IMR-90 (cell line): ENCODE measurements around the gene WARS2. TPM values are rescaled to one million over a fixed set of nuclear protein-coding genes. Genes with fewer than 3 reads are reported as not detected.

Experiments used
- ATAC-seq: fragments of 200-7000 bp; cut with Tn5 transposase; 2 replicates; pipeline ENCODE4 v1.9.1; 2020; ENCODE audit warnings: low read depth, mild to moderate bottlenecking, moderate library complexity
- BruUV-seq: library from RNA; stranded (reverse); fragments of 400-500 nt; replicated peaks from 2 replicates; lab custom pipeline; 2021; lab: Mats Ljungman, UMichigan
- CTCF ChIA-PET: fragments of 300-600 bp; formaldehyde crosslinking; extraction: SDS; loops from one replicate; lab custom pipeline; 2021; ENCODE audit warnings: antibody characterized with exemption; lab: Yijun Ruan, JAX
- POLR2A ChIA-PET: fragments of 300-600 bp; sonication (Branson Sonifier 250); formaldehyde crosslinking; loops from one replicate; lab custom pipeline; 2022; ENCODE audit warnings: antibody characterized with exemption; ENCODE audit not compliant: unreplicated experiment; lab: Charles Lee
- DNase-seq: peaks from one replicate; pipeline ENCODE4 v3.0.0; 2013
- H2AFZ ChIP-seq: replicated peaks from 2 replicates; pipeline ENCODE3; 2013; ENCODE audit warnings: low read length, mild to moderate bottlenecking; ENCODE audit not compliant: poor library complexity
- H2AK5ac ChIP-seq: 2 replicates; pipeline ENCODE4 v1.6.1; 2013; ENCODE audit warnings: low read depth, low read length, inconsistent platforms
- H2AK9ac ChIP-seq: replicated peaks from 2 replicates; pipeline ENCODE3; 2013; ENCODE audit warnings: mild to moderate bottlenecking, low read depth, low read length, moderate library complexity; ENCODE audit not compliant: poor library complexity
- H2BK120ac ChIP-seq: 2 replicates; pipeline ENCODE4 v1.6.1; 2013; ENCODE audit warnings: low read depth, low read length, inconsistent platforms
- H2BK15ac ChIP-seq: 3 replicates; pipeline ENCODE4 v1.6.1; 2013; ENCODE audit warnings: low read depth, low read length, inconsistent platforms
- H2BK20ac ChIP-seq: 2 replicates; pipeline ENCODE4 v1.6.1; 2013; ENCODE audit warnings: low read depth, mild to moderate bottlenecking, inconsistent platforms, low read length, moderate library complexity
- H2BK5ac ChIP-seq: 2 replicates; pipeline ENCODE4 v1.6.1; 2013; ENCODE audit warnings: mild to moderate bottlenecking, low read depth, low read length, inconsistent platforms; ENCODE audit not compliant: poor library complexity, severe bottlenecking
- H3K14ac ChIP-seq: replicated peaks from 2 replicates; pipeline ENCODE4 v1.6.1; 2013; ENCODE audit warnings: low read depth, low read length, inconsistent platforms
- H3K18ac ChIP-seq: 2 replicates; pipeline ENCODE4 v1.6.1; 2013; ENCODE audit warnings: low read depth, low read length, control low read depth
- H3K23ac ChIP-seq: 2 replicates; pipeline ENCODE4 v1.6.1; 2013; ENCODE audit warnings: low read depth, low read length, inconsistent platforms
- H3K27ac ChIP-seq: 2 replicates; pipeline ENCODE4 v1.5.1; 2013; ENCODE audit warnings: mild to moderate bottlenecking, control low read depth, low read length; ENCODE audit not compliant: insufficient read depth
- H3K27me3 ChIP-seq: 2 replicates; pipeline ENCODE4 v1.6.1; 2013; ENCODE audit warnings: low read length; ENCODE audit not compliant: control insufficient read depth, insufficient read depth
- H3K36me3 ChIP-seq: 2 replicates; pipeline ENCODE4 v1.6.1; 2013; ENCODE audit warnings: low read length, mixed read lengths; ENCODE audit not compliant: control insufficient read depth, insufficient read depth
- H3K4ac ChIP-seq: 2 replicates; pipeline ENCODE4 v1.6.1; 2013; ENCODE audit warnings: low read depth, low read length, inconsistent platforms
- H3K4me1 ChIP-seq: 2 replicates; pipeline ENCODE4 v1.6.1; 2013; ENCODE audit warnings: low read length, mixed read lengths; ENCODE audit not compliant: control insufficient read depth, insufficient read depth
- H3K4me2 ChIP-seq: 2 replicates; pipeline ENCODE4 v1.6.1; 2013; ENCODE audit warnings: low read depth, mild to moderate bottlenecking, control low read depth, low read length, moderate library complexity
- H3K4me3 ChIP-seq: 2 replicates; pipeline ENCODE4 v1.5.1; 2013; ENCODE audit warnings: low read depth, mild to moderate bottlenecking, control low read depth, low read length, moderate library complexity; ENCODE audit not compliant: insufficient read depth
- H3K56ac ChIP-seq: 2 replicates; pipeline ENCODE4 v1.6.1; 2013; ENCODE audit warnings: low read length, inconsistent platforms; ENCODE audit not compliant: insufficient read depth; ENCODE audit errors: extremely low read depth
- H3K79me1 ChIP-seq, 2 experiments: 2 replicates each; pipeline ENCODE4 v1.6.1; 2013; ENCODE audit warnings: low read length in 2 of 2, inconsistent platforms in 1 of 2, low read depth in 1 of 2
- H3K9ac ChIP-seq: 2 replicates; pipeline ENCODE4 v1.6.1; 2013; ENCODE audit warnings: low read depth, low read length, control low read depth
- H3K9me1 ChIP-seq: 2 replicates; pipeline ENCODE4 v1.6.1; 2013; ENCODE audit warnings: low read length, inconsistent platforms; ENCODE audit not compliant: insufficient read depth
- H3K9me3 ChIP-seq: 2 replicates; pipeline ENCODE4 v1.6.1; 2013; ENCODE audit warnings: low read length; ENCODE audit not compliant: control insufficient read depth, insufficient read depth
- H4K20me1 ChIP-seq: 2 replicates; pipeline ENCODE4 v1.6.1; 2013; ENCODE audit warnings: low read length, inconsistent platforms; ENCODE audit not compliant: insufficient read depth
- H4K5ac ChIP-seq: 2 replicates; pipeline ENCODE4 v1.6.1; 2013; ENCODE audit warnings: mild to moderate bottlenecking, low read depth, low read length, control low read depth
- H4K8ac ChIP-seq, 2 experiments: 2 replicates each; pipeline ENCODE4 v1.6.1; 2013; ENCODE audit warnings: low read depth in 2 of 2, low read length in 2 of 2, control low read depth in 1 of 2, inconsistent platforms in 1 of 2
- H4K91ac ChIP-seq: 2 replicates; pipeline ENCODE4 v1.6.1; 2013; ENCODE audit warnings: low read depth, low read length, inconsistent platforms; ENCODE audit not compliant: insufficient read depth
- POLR2A ChIP-seq: IDR thresholded peaks from 2 replicates; pipeline ENCODE4 v1.6.1; 2012; ENCODE audit warnings: mild to moderate bottlenecking, low read depth, low read length
- RAD21 ChIP-seq: IDR thresholded peaks from 2 replicates; pipeline ENCODE4 v1.6.1; 2012; ENCODE audit warnings: low read length, improper control_type of control experiment
- RCOR1 ChIP-seq: IDR thresholded peaks from 2 replicates; pipeline ENCODE4 v1.6.1; 2012; ENCODE audit warnings: mild to moderate bottlenecking, low read length, improper control_type of control experiment; ENCODE audit not compliant: insufficient replicate concordance
- WGBS, 2 experiments: methylation state at CpG; one replicate each; pipeline versions ENCODE4 v1.1.5 to v1.1.7; 2013; ENCODE audit warnings: missing lambda C conversion rate in 2 of 2; ENCODE audit not compliant: insufficient read length in 1 of 2; ENCODE audit errors: extremely low coverage in 2 of 2; 5-methylcytosine and 5-hydroxymethylcytosine counted together
- dilution Hi-C: fragments of 300-500 bp; cut with HindIII; formaldehyde crosslinking; loops from one replicate; pipeline ENCODE4 v1.14.3; 2018; ENCODE audit warnings: low sequenced_read_pairs; ENCODE audit not compliant: unreplicated experiment
- in situ Hi-C: fragments of 300-500 bp; cut with MboI; formaldehyde crosslinking; loops from 3 replicates; pipeline ENCODE4 v1.14.3; 2019; ENCODE audit warnings: low sequenced_read_pairs, inconsistent platforms, mixed read lengths
- intact Hi-C: fragments of 100-400 bp; cut with micrococcal nuclease; formaldehyde crosslinking; loops from 2 replicates; pipeline ENCODE4 v1.10.0; 2022
- polyA plus RNA-seq, 3 experiments: library from polyadenylated mRNA; depleted of rRNA; stranded (reverse); fragments of >200 nt; gene quantifications; 2 replicates each; pipeline ENCODE4 v1.2.3, GENCODE V29; 2012; ENCODE audit warnings: low replicate concordance in 1 of 3
- total RNA-seq: library from RNA; depleted of rRNA; stranded (reverse); fragments of >200 nt; gene quantifications from 2 replicates; pipeline ENCODE4 v1.2.3, GENCODE V29; 2012

WARS2 gene
- total and polyA plus RNA-seq, 2 of the 4 experiments (the other 2 are of a cell fraction), result 5.7 to 20.3 TPM

DNA sequence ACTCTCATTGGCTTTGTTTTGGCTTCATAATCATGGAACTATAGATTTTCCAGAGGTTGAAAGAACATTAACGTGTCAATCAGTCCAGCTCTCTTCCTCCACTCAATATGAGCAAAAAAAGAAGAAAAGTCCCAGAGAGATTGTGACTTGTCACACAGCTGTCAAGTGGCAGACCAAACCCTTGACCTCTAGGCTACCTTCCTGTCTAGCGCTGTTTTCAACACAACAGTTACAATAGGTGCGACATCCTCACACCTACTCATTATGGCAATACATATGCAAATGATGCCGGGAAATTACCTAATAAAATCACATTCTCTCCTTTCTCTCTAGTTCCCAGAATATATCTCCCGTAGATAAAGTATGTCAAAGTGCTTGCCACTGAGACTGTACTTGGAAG, 1.1 kb downstream of the WARS2 start:
- Histone ChIP-seq H4K20me1 (no peaks in the 10 kb centered on the region), H4K5ac (no peak overlapping the region), H3K56ac (0 out of 2 replicates have a peak overlapping the region, but pooled peaks have one; percentile 14), H2AK9ac (no peak overlapping the region), H2AFZ (no peak overlapping the region), H3K9ac (peak overlapping the region; percentile 20; the same call in 1 of the 2 replicates), H3K4me2 (peak overlapping the region; percentile 84), H3K9me1 (peaks cover 5% of the 10 kb centered on the region; the same call in 1 of the 2 replicates), H2AK5ac (no peak overlapping the region), H3K4ac (no peak overlapping the region), H2BK120ac (no peak overlapping the region), H3K27ac (no peak overlapping the region), H3K36me3 (no peaks in the 10 kb centered on the region), H3K79me1 (peaks cover 5 to 35% of the 10 kb centered on the region in 2 experiments; a peak in 3 of 4 replicates), H4K8ac (peak overlapping the region; percentile 56 to 86; a peak in 3 of 4 replicates), H3K27me3 (no peaks in the 10 kb centered on the region), H3K18ac (no peak overlapping the region), H3K9me3 (no peaks in the 10 kb centered on the region), H3K23ac (peak overlapping the region; percentile 72; the same call in 1 of the 2 replicates), H4K91ac (no peak overlapping the region), H3K4me3 (peak overlapping the region; percentile 52; the same call in 1 of the 2 replicates), H3K4me1 (peaks cover 4% of the 10 kb centered on the region), H2BK20ac (no peak overlapping the region), H3K14ac (no peak overlapping the region), H2BK15ac (no peak overlapping the region), H2BK5ac (no peak overlapping the region)
- CTCF ChIA-PET, result no interaction called here
- in situ Hi-C loops, result no loop called here
- intact Hi-C loops, result loop anchor here (10.0 kb wide), 1 partner anchor 135 kb away; no protein-coding TSS in a partner anchor
- dilution Hi-C loops, result no loop called here
- POLR2A ChIA-PET, result no interaction called here
- WGBS, 2 experiments, result 17% methylated on average over 1 of the region's 5 CpGs; no CpG with 5 or more reads in 1 of the 2 experiments
- DNase-seq (no peak), ATAC-seq (no peak)
- TF ChIP-seq RAD21 (no peak), RCOR1 (no peak), POLR2A (no peak)
- BruUV-seq, result TSS peak; percentile 52
